Activated CD4-positive, alpha-beta T cell treated with anti-CD3 and anti-CD28 coated beads, Interleukin-2, amount 50 U/mL, for 16 hours (primary cell): Measurements from ENCODE around the gene HSD3B2.

Source experiments
- DNase-seq: peaks from one replicate; pipeline ENCODE4 v3.0.0-alpha.2; 2020

Gene HSD3B2

DNA sequence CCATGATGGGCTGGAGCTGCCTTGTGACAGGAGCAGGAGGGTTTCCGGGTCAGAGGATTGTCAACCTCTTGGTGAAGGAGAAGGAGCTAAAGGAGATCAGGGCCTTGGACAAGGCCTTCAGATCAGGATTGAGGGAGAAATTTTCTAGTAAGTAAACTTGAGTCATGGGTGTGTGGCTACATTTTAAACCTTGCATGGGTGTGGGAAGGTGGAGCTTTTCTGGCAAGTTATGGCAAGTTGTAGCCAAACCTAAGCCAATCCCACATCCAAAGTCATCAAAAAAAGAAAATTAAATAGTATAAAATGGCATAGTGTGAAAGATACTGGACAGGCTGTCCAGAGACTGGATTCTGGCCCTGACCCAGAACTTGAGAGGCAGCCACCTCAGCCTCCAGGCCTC lies 52.3 kb downstream of the HSD3B2 start:
- DNase-seq: no peak

- no peak for DNase-seq
Measured at GRCh38 chr1:119467857-119468668, 53.1 kb downstream of the HSD3B2 start.

- DNase-seq: no peak
Measured at GRCh38 chr1:119469741-119470140, 54.8 kb downstream of the HSD3B2 start.

DNA sequence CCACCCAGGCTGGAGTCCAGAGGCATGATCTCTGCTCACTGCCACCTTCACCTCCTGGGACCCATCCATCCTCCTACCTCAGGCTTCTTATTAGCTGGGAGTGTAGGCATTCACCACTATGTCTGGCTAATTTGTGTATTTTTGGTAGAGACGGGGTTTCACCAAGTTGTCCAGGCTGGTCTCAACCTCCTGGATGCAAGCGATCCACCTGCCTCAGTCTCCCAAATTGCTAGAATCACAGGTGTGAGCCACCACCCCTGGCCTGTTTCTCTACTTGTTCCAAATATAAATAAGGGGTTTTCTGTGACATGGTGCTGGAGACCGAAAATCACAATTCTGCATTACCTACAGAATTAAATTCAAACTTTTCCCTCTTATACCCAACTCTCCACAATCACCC lies 55.4 kb downstream of the HSD3B2 start:
- DNase-seq: no peak

DNA sequence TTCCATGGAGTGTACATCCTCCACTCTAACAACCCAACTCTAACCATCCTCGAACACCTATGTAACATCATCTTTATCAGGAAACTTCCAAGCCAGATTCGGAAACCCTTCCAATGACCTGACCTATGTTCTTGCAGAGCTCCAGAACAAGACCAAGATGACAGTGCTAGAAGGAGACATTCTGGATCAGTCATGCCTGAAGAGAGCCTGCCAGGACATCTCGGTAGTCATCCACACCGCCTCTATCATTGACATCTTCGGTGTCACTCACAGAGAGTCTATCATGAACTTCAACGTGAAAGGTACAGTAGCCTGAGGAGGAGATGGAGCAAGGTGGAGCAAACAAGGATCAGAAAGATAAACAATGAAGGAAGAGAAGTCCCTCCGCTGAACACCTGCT lies 56.0 kb downstream of the HSD3B2 start:
- DNase-seq: no peak

- no peak for DNase-seq
Measured at GRCh38 chr1:119471566-119471965, 56.6 kb downstream of the HSD3B2 start.

DNA sequence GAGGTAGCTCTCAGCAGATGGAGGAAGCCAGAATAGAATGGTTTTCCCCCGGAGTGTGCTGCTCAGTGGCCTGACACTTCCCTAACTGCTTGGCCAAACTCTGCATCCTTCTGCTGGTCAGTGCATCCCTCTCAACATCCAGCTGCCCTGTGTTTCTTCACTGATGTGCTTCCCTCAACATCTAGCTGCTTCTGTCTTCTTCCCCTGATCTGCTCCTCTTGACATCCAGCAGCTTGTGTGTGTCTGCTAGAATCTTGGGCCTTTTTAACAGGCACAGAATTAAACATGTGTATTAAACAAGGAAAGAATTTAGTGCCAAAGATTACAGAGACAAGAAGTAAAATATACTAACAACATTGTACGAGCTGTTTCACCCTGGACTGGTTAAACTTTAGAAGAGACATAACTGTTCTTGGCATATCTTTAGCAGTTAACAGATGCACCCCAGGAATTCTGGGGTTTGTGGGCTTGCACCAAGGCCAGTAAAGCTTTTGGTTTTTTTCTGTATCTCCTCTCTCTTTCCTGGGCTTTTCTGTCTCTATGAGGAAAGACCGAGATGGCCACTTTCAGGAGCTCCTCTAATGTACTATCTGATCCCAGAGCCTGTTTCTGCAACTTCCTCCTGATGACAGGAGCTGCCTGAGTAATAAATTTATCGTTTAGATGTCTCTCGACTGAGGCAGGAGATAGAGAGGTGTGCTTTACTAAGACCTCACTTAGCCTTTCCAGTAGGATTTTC lies 57.3 kb downstream of the HSD3B2 start:
- DNase-seq: no peak
